HEK293 (cell line): ENCODE results near the gene BCKDHB.

Experiments
- BCL6B ChIP-seq: fragments of 450-650 bp; formaldehyde crosslinking; IDR thresholded peaks from 2 replicates; pipeline ENCODE4 v1.5.1; 2017; ENCODE audit warnings: missing biosample characterization, missing genetic modification characterization
- CTCF ChIP-seq: fragments of 450-650 bp; formaldehyde crosslinking; IDR thresholded peaks from 2 replicates; pipeline ENCODE4 v1.5.1; 2016; ENCODE audit warnings: missing biosample characterization, missing genetic modification characterization
- GLI2 ChIP-seq: fragments of 450-650 bp; formaldehyde crosslinking; IDR thresholded peaks from 2 replicates; pipeline ENCODE4; 2017; ENCODE audit warnings: missing biosample characterization, missing genetic modification characterization, low read depth, borderline replicate concordance
- HOXD13 ChIP-seq: sonication (generic); formaldehyde crosslinking; IDR thresholded peaks from 2 replicates; pipeline ENCODE4 v1.8.0; 2022; ENCODE audit warnings: missing genetic modification reagents, borderline replicate concordance
- KLF17 ChIP-seq: fragments of 450-650 bp; formaldehyde crosslinking; IDR thresholded peaks from 2 replicates; pipeline ENCODE4 v1.5.1; 2016; ENCODE audit warnings: missing biosample characterization, missing genetic modification characterization
- KLF9 ChIP-seq: fragments of 450-650 bp; formaldehyde crosslinking; IDR thresholded peaks from 2 replicates; pipeline ENCODE4 v1.5.1; 2016; ENCODE audit warnings: missing biosample characterization, missing genetic modification characterization, low read depth
- PBX3 ChIP-seq: sonication (generic); formaldehyde crosslinking; IDR thresholded peaks from 2 replicates; pipeline ENCODE4 v1.8.1; 2022; ENCODE audit warnings: mild to moderate bottlenecking, moderate library complexity, missing genetic modification reagents
- RBAK ChIP-seq: fragments of 450-650 bp; formaldehyde crosslinking; IDR thresholded peaks from 2 replicates; pipeline ENCODE4 v1.5.1; 2016; ENCODE audit warnings: missing biosample characterization, missing genetic modification characterization
- REPIN1 ChIP-seq: fragments of 450-650 bp; formaldehyde crosslinking; IDR thresholded peaks from 2 replicates; pipeline ENCODE4 v1.5.1; 2017; ENCODE audit warnings: missing biosample characterization, missing genetic modification characterization, low read depth
- TSHZ1 ChIP-seq: fragments of 450-650 bp; formaldehyde crosslinking; IDR thresholded peaks from 2 replicates; pipeline ENCODE4 v1.5.1; 2016; ENCODE audit warnings: missing biosample characterization, missing genetic modification characterization, borderline replicate concordance
- ZBTB1 ChIP-seq: fragments of 450-650 bp; formaldehyde crosslinking; IDR thresholded peaks from 2 replicates; pipeline ENCODE4 v1.5.1; 2016; ENCODE audit warnings: missing biosample characterization, missing genetic modification characterization
- ZBTB11 ChIP-seq: fragments of 450-650 bp; formaldehyde crosslinking; conservative IDR thresholded peaks from 2 replicates; pipeline ENCODE4 v1.5.1; 2016; ENCODE audit warnings: low read depth, missing biosample characterization, missing genetic modification characterization
- ZBTB21 ChIP-seq: fragments of 450-650 bp; formaldehyde crosslinking; IDR thresholded peaks from 2 replicates; pipeline ENCODE4 v1.5.1; 2017; ENCODE audit warnings: missing biosample characterization, missing genetic modification characterization
- ZFP37 ChIP-seq: fragments of 450-650 bp; formaldehyde crosslinking; IDR thresholded peaks from 2 replicates; pipeline ENCODE4 v1.5.1; 2016; ENCODE audit warnings: missing biosample characterization, missing genetic modification characterization
- ZFP41 ChIP-seq: fragments of 450-650 bp; formaldehyde crosslinking; IDR thresholded peaks from 2 replicates; pipeline ENCODE4 v1.5.1; 2016; ENCODE audit warnings: missing biosample characterization, missing genetic modification characterization, borderline replicate concordance
- ZIC2 ChIP-seq: fragments of 450-650 bp; formaldehyde crosslinking; IDR thresholded peaks from 2 replicates; pipeline ENCODE4 v1.5.1; 2016; ENCODE audit warnings: missing biosample characterization, missing genetic modification characterization
- ZNF112 ChIP-seq: fragments of 450-650 bp; formaldehyde crosslinking; IDR thresholded peaks from 2 replicates; pipeline ENCODE4 v1.5.0; 2017; ENCODE audit warnings: missing biosample characterization, missing genetic modification characterization
- ZNF146 ChIP-seq: fragments of 450-650 bp; formaldehyde crosslinking; IDR thresholded peaks from 2 replicates; pipeline ENCODE4 v1.5.1; 2016; ENCODE audit warnings: missing biosample characterization, missing genetic modification characterization
- ZNF48 ChIP-seq: fragments of 450-650 bp; formaldehyde crosslinking; IDR thresholded peaks from 2 replicates; pipeline ENCODE4 v1.5.1; 2016; ENCODE audit warnings: missing biosample characterization, missing genetic modification characterization
- ZNF549 ChIP-seq: fragments of 450-650 bp; IDR thresholded peaks from 2 replicates; pipeline ENCODE4 v1.5.1; 2018; ENCODE audit warnings: missing biosample characterization, missing genetic modification characterization, mild to moderate bottlenecking, inconsistent platforms, moderate library complexity
- ZNF561 ChIP-seq: fragments of 450-650 bp; IDR thresholded peaks from 2 replicates; pipeline ENCODE4 v1.5.1; 2018; ENCODE audit warnings: missing biosample characterization, missing genetic modification characterization, borderline replicate concordance
- ZNF571 ChIP-seq: fragments of 450-650 bp; formaldehyde crosslinking; IDR thresholded peaks from 2 replicates; pipeline ENCODE4 v1.5.0; 2017; ENCODE audit warnings: missing biosample characterization, missing genetic modification characterization
- ZNF585B ChIP-seq: fragments of 450-650 bp; formaldehyde crosslinking; IDR thresholded peaks from 2 replicates; pipeline ENCODE4 v1.5.1; 2016; ENCODE audit warnings: missing biosample characterization, missing genetic modification characterization
- ZNF610 ChIP-seq: fragments of 450-650 bp; formaldehyde crosslinking; IDR thresholded peaks from 2 replicates; pipeline ENCODE4 v1.5.1; 2016; ENCODE audit warnings: missing biosample characterization, missing genetic modification characterization, borderline replicate concordance
- ZNF654 ChIP-seq: fragments of 450-650 bp; formaldehyde crosslinking; IDR thresholded peaks from 2 replicates; pipeline ENCODE4 v1.5.1; 2016; ENCODE audit warnings: low read depth, missing biosample characterization, missing genetic modification characterization
- ZNF76 ChIP-seq: fragments of 450-650 bp; formaldehyde crosslinking; IDR thresholded peaks from 2 replicates; pipeline ENCODE4; 2016; ENCODE audit warnings: low read depth, missing biosample characterization, missing genetic modification characterization, borderline replicate concordance
- ZSCAN4 ChIP-seq: fragments of 450-650 bp; formaldehyde crosslinking; IDR thresholded peaks from 2 replicates; pipeline ENCODE4 v1.5.1; 2017; ENCODE audit warnings: missing biosample characterization, missing genetic modification characterization

BCKDHB gene

GRCh38 chr6:80133020-80133419 is 26.5 kb downstream of the BCKDHB start (continued):
- TF ChIP-seq TSHZ1 (no peak), HOXD13 (CRISPR knock-in tag) (no peak), ZNF561 (tag by site-specific recombination) (peak; percentile 96), ZNF571 (tag by site-specific recombination) (peak; percentile 83; the same call in 1 of the 2 replicates), ZBTB21 (tag by site-specific recombination) (no peak), ZNF585B (tag by site-specific recombination) (no peak), ZNF610 (no peak), ZNF146 (tag by site-specific recombination) (no peak), ZFP41 (tag by site-specific recombination) (no peak), ZNF654 (peak; percentile 92), ZBTB11 (no peak), ZSCAN4 (tag by site-specific recombination) (no peak), PBX3 (CRISPR knock-in tag) (no peak), GLI2 (tag by site-specific recombination) (no peak), KLF9 (tag by site-specific recombination) (no peak), ZBTB1 (tag by site-specific recombination) (no peak), CTCF (tag by site-specific recombination) (peak; percentile 55; the same call in 1 of the 2 replicates), ZFP37 (tag by site-specific recombination) (no peak), ZIC2 (tag by site-specific recombination) (0 out of 2 replicates have a peak, but pooled peaks have one; percentile 24), ZNF549 (tag by site-specific recombination) (peak; percentile 84), REPIN1 (tag by site-specific recombination) (no peak), ZNF112 (tag by site-specific recombination) (peak; percentile 75; the same call in 1 of the 2 replicates), RBAK (no peak), BCL6B (tag by site-specific recombination) (peak; percentile 57; the same call in 1 of the 2 replicates), ZNF48 (tag by site-specific recombination) (no peak), ZNF76 (tag by site-specific recombination) (no peak), KLF17 (tag by site-specific recombination) (no peak)
